GM12878 (cell line): ENCODE measurements around the gene CCS. TPM values are rescaled to one million over a fixed set of nuclear protein-coding genes. Genes with fewer than 3 reads are reported as not detected.

Experiments used
- ATF2 ChIP-seq: IDR thresholded peaks from 2 replicates; pipeline ENCODE4 v1.6.1; 2012; ENCODE audit warnings: low read length, inconsistent platforms
- BCL3 ChIP-seq: IDR thresholded peaks from 2 replicates; pipeline ENCODE4 v1.6.1; 2011; ENCODE audit warnings: borderline replicate concordance, low read depth, mild to moderate bottlenecking, moderate library complexity, low read length; ENCODE audit not compliant: insufficient read depth, poor library complexity, severe bottlenecking
- BRCA1 ChIP-seq: IDR thresholded peaks from 2 replicates; pipeline ENCODE4 v1.6.1; 2011; ENCODE audit warnings: low read depth, low read length, improper control_type of control experiment
- CEBPZ ChIP-seq: fragments of 150-350 bp; IDR thresholded peaks from 2 replicates; pipeline ENCODE4 v1.6.1; 2016; ENCODE audit warnings: low read depth, low read length
- EGR1 ChIP-seq, 2 experiments: IDR thresholded peaks; 1 replicate in 1 of 2; 2 replicates in 1 of 2; pipeline ENCODE4 v1.6.1; 2011 to 2012; ENCODE audit warnings: low read depth in 2 of 2, low read length in 2 of 2, borderline replicate concordance in 1 of 2, mild to moderate bottlenecking in 1 of 2, moderate library complexity in 1 of 2
- EZH2 ChIP-seq: IDR thresholded peaks from 2 replicates; pipeline ENCODE4 v1.6.1; 2012; ENCODE audit warnings: low read depth, mild to moderate bottlenecking, control low read depth, inconsistent platforms, low read length, borderline replicate concordance; ENCODE audit not compliant: control insufficient read depth
- IRF5 ChIP-seq: fragments of 450-650 bp; IDR thresholded peaks from 2 replicates; pipeline ENCODE4 v1.6.1; 2017; ENCODE audit warnings: borderline replicate concordance
- MLLT1 ChIP-seq: fragments of 450-650 bp; IDR thresholded peaks from 2 replicates; pipeline ENCODE4 v1.6.1; 2016; ENCODE audit warnings: mild to moderate bottlenecking
- POLR2AphosphoS5 ChIP-seq: IDR thresholded peaks from 2 replicates; pipeline ENCODE4 v1.6.1; 2011; ENCODE audit warnings: mild to moderate bottlenecking, low read length, inconsistent platforms
- RBBP5 ChIP-seq: fragments of 200-600 bp; sonication (generic); conservative IDR thresholded peaks from 2 replicates; pipeline ENCODE4 v1.6.1; 2016
- RFX5 ChIP-seq: IDR thresholded peaks from 2 replicates; pipeline ENCODE4 v1.6.1; 2011; ENCODE audit warnings: low read depth, low read length, improper control_type of control experiment
- SIX5 ChIP-seq: IDR thresholded peaks from 2 replicates; pipeline ENCODE4 v1.6.1; 2011; ENCODE audit warnings: mild to moderate bottlenecking, low read depth, low read length, moderate library complexity; ENCODE audit not compliant: severe bottlenecking
- SP1 ChIP-seq: IDR thresholded peaks from one replicate; pipeline ENCODE4 v1.6.1; 2011; ENCODE audit warnings: low read depth, low read length
- TBL1XR1 ChIP-seq: IDR thresholded peaks from 2 replicates; pipeline ENCODE4 v1.6.1; 2012; ENCODE audit warnings: low read depth, low read length, improper control_type of control experiment
- ZBTB40 ChIP-seq: fragments of 450-650 bp; IDR thresholded peaks from 2 replicates; pipeline ENCODE4 v1.6.1; 2016; ENCODE audit warnings: mild to moderate bottlenecking, moderate library complexity, borderline replicate concordance
- polyA plus RNA-seq, 11 experiments: library from polyadenylated mRNA; depleted of rRNA in 4 of 11; unstranded in 6 of 11; stranded (reverse) in 5 of 11; fragments of >200 nt; fragmentation: Nextera tagmentation in 4 of 11; fragmentation: Illumina TruSeq in 1 of 11; extraction: Ambion mirVana in 4 of 11; extraction: Trizol in 1 of 11; gene quantifications; 1 replicate in 1 of 11; 2 replicates in 10 of 11; pipeline versions ENCODE4 v1.2.1 to v1.2.3, GENCODE V29; 2011 to 2016; ENCODE audit warnings: inconsistent platforms in 2 of 11, missing spikeins in 2 of 11, low read depth in 1 of 11
- total RNA-seq, 4 experiments: library from RNA; depleted of rRNA in 3 of 4; stranded (reverse); fragments of >200 nt in 3 of 4; fragmentation: Illumina TruSeq in 1 of 4; extraction: Trizol in 1 of 4; gene quantifications; 2 replicates each; pipeline versions ENCODE4 v1.2.1 to v1.2.3, GENCODE V29; 2013 to 2021

Gene CCS
- total and polyA plus RNA-seq, 10 of the 15 experiments (the other 5 are each of a cell fraction or from before 2014, with no cell fraction given) = 1.5 to 44.2 (median 30.6) TPM

GRCh38 chr11:66579017-66579606 lies 13.9 kb upstream of the CCS start (continued):
- TF ChIP-seq BCL3 (no peak), TBL1XR1 (no peak), EZH2 (no peak), ATF2 (no peak), BRCA1 (no peak), IRF5 (no peak), RBBP5 (no peak), ZBTB40 (no peak), CEBPZ (no peak), RFX5 (no peak), EGR1 (IDR thresholded peaks at IDR 0.05; ENCODE audit: borderline replicate concordance in 1 of 2, low read depth in 2 of 2, low read length in 2 of 2) (peak in 1 of 2 experiments; percentile 65; a peak in 1 of 3 replicates), MLLT1 (no peak), SP1 (no peak), POLR2AphosphoS5 (no peak), SIX5 (no peak)
